SK-N-SH treated with all-trans-retinoic acid at 6 μM for 48 hours (cell line): ENCODE measurements around the gene PICK1.

Experiments used
- ATAC-seq: fragments of 200-7000 bp; cut with Tn5 transposase; 3 replicates; pipeline ENCODE4 v1.9.1; 2020; ENCODE audit warnings: mild to moderate bottlenecking, moderate library complexity
- CSDC2 ChIP-seq: fragments of 250-450 bp; sonication (Bioruptor Pico); IDR thresholded peaks from 2 replicates; pipeline ENCODE4 v1.5.0; 2020; ENCODE audit warnings: mild to moderate bottlenecking, moderate library complexity
- CSRNP3 ChIP-seq: fragments of 250-450 bp; sonication (Bioruptor Pico); IDR thresholded peaks from 2 replicates; pipeline ENCODE4 v1.5.1; 2021; ENCODE audit warnings: mild to moderate bottlenecking, moderate library complexity
- ESRRG ChIP-seq: fragments of 250-450 bp; sonication (Bioruptor Pico); IDR thresholded peaks from 2 replicates; pipeline ENCODE4 v1.6.1; 2021; ENCODE audit warnings: mild to moderate bottlenecking
- ISL1 ChIP-seq: fragments of 250-450 bp; sonication (Bioruptor Pico); IDR thresholded peaks from 2 replicates; pipeline ENCODE4 v2.1.2; 2022; ENCODE audit warnings: mild to moderate bottlenecking, moderate library complexity
- PATZ1 ChIP-seq: fragments of 250-450 bp; sonication (Bioruptor Pico); IDR thresholded peaks from 2 replicates; pipeline ENCODE4 v1.8.0; 2020; ENCODE audit warnings: mild to moderate bottlenecking, moderate library complexity, borderline replicate concordance
- POU6F1 ChIP-seq: fragments of 250-450 bp; sonication (Bioruptor Pico); IDR thresholded peaks from 2 replicates; pipeline ENCODE4 v1.8.0; 2021; ENCODE audit warnings: low read depth, mild to moderate bottlenecking, moderate library complexity, borderline replicate concordance
- RARB ChIP-seq: fragments of 250-450 bp; sonication (Bioruptor Pico); IDR thresholded peaks from 2 replicates; pipeline ENCODE4 v1.8.0; 2021; ENCODE audit warnings: mild to moderate bottlenecking, moderate library complexity
- SNAI2 ChIP-seq: fragments of 250-450 bp; sonication (Bioruptor Pico); IDR thresholded peaks from 2 replicates; pipeline ENCODE4 v1.5.0; 2020; ENCODE audit warnings: mild to moderate bottlenecking, moderate library complexity
- TCF4 ChIP-seq: fragments of 250-450 bp; sonication (Bioruptor Pico); IDR thresholded peaks from 2 replicates; pipeline ENCODE4 v1.8.0; 2021; ENCODE audit warnings: mild to moderate bottlenecking, moderate library complexity, borderline replicate concordance
- TOX ChIP-seq: fragments of 250-450 bp; sonication (Bioruptor Pico); IDR thresholded peaks from 2 replicates; pipeline ENCODE4 v1.8.0; 2021; ENCODE audit warnings: mild to moderate bottlenecking, moderate library complexity, borderline replicate concordance
- TSHZ2 ChIP-seq: fragments of 250-450 bp; sonication (Bioruptor Pico); IDR thresholded peaks from 2 replicates; pipeline ENCODE4 v1.5.0; 2020; ENCODE audit warnings: mild to moderate bottlenecking, moderate library complexity
- ZC3H10 ChIP-seq: fragments of 250-450 bp; sonication (Bioruptor Pico); IDR thresholded peaks from 2 replicates; pipeline ENCODE4 v1.5.1; 2021; ENCODE audit warnings: mild to moderate bottlenecking, moderate library complexity
- ZFP3 ChIP-seq: fragments of 250-450 bp; sonication (Bioruptor Pico); IDR thresholded peaks from 2 replicates; pipeline ENCODE4 v1.5.0; 2020; ENCODE audit warnings: mild to moderate bottlenecking, moderate library complexity
- ZNF565 ChIP-seq: fragments of 450-650 bp; formaldehyde crosslinking; conservative IDR thresholded peaks from 2 replicates; pipeline ENCODE4 v1.5.0; 2020; ENCODE audit warnings: low read depth, mild to moderate bottlenecking, moderate library complexity
- ZNF8 ChIP-seq: fragments of 450-650 bp; formaldehyde crosslinking; IDR thresholded peaks from 2 replicates; pipeline ENCODE4 v1.5.0; 2020; ENCODE audit warnings: mild to moderate bottlenecking, moderate library complexity

The PICK1 gene

GRCh38 chr22:38110863-38111852 is 54.0 kb downstream of the PICK1 start (continued):
- TF ChIP-seq TSHZ2 (CRISPR knock-in tag) (no peak), ZFP3 (CRISPR knock-in tag) (no peak), SNAI2 (CRISPR knock-in tag) (no peak), ISL1 (CRISPR knock-in tag) (no peak), ZC3H10 (CRISPR knock-in tag) (no peak), ZNF565 (no peak)

- TF ChIP-seq ISL1 (CRISPR knock-in tag) (no peak), PATZ1 (CRISPR knock-in tag) (no peak), SNAI2 (CRISPR knock-in tag) (no peak), CSRNP3 (CRISPR knock-in tag) (no peak), ESRRG (CRISPR knock-in tag) (no peak), TSHZ2 (CRISPR knock-in tag) (no peak), TCF4 (no peak), CSDC2 (CRISPR knock-in tag) (no peak), ZC3H10 (CRISPR knock-in tag) (no peak), ZNF565 (no peak), TOX (no peak), POU6F1 (no peak)
- ATAC-seq = no peak
Observed at GRCh38 chr22:38111925-38112355, 54.7 kb downstream of the PICK1 start.

GRCh38 chr22:38112381-38112780 is 55.2 kb downstream of the PICK1 start:
- no peak for TF ChIP-seq ZNF8
- TF ChIP-seq ZNF565 = no peak
- no peak for TF ChIP-seq ISL1 (CRISPR knock-in tag)
- TF ChIP-seq RARB (CRISPR knock-in tag) = no peak
- TF ChIP-seq CSRNP3 (CRISPR knock-in tag) = no peak
- TF ChIP-seq, all 23 proteins: peak for 0
- no peak for ATAC-seq
